Spleen (tissue), 7 donors: Measurements from ENCODE around the gene TANC1.

Source experiments
- POLR2A ChIP-seq, 3 donors: fragments of 450-650 bp; IDR thresholded peaks; one replicate each; pipeline ENCODE4 v1.5.1; 2017; ENCODE audit warnings: antibody characterized with exemption in 3 of 3, mild to moderate bottlenecking in 1 of 3
- TF ChIP-seq, protein P1 (sequence below), 11 experiments: fragments of 200-600 bp in 7 of 11; fragments of 450-650 bp in 4 of 11; sonication (generic) in 4 of 11; IDR thresholded peaks in 8 of 11; conservative IDR thresholded peaks in 3 of 11; 1 replicate in 7 of 11; 2 replicates in 4 of 11; pipeline versions ENCODE4 v1.4.0 to v1.8.0; 2016 to 2021; ENCODE audit warnings: antibody characterized with exemption in 11 of 11, inconsistent platforms in 4 of 11, mild to moderate bottlenecking in 1 of 11
- donor health status: DM: no; HTN: no; CAD: no; lungs with moderate emphysema.
- donor health status: DM: no; HTN: no; CAD: no.
- donor health status: DM: no; HTN: no; CAD: no.

GRCh38 chr2:159145745-159146354 lies 177.4 kb downstream of the TANC1 start:
- TF ChIP-seq, protein P1, sequence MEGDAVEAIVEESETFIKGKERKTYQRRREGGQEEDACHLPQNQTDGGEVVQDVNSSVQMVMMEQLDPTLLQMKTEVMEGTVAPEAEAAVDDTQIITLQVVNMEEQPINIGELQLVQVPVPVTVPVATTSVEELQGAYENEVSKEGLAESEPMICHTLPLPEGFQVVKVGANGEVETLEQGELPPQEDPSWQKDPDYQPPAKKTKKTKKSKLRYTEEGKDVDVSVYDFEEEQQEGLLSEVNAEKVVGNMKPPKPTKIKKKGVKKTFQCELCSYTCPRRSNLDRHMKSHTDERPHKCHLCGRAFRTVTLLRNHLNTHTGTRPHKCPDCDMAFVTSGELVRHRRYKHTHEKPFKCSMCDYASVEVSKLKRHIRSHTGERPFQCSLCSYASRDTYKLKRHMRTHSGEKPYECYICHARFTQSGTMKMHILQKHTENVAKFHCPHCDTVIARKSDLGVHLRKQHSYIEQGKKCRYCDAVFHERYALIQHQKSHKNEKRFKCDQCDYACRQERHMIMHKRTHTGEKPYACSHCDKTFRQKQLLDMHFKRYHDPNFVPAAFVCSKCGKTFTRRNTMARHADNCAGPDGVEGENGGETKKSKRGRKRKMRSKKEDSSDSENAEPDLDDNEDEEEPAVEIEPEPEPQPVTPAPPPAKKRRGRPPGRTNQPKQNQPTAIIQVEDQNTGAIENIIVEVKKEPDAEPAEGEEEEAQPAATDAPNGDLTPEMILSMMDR (IDR thresholded peaks at IDR 0.05 in 8 of 11, conservative IDR thresholded peaks at IDR 0.05 in 3 of 11), result no peak
- TF ChIP-seq POLR2A (IDR thresholded peaks at IDR 0.05), result no peak
